Esophagus muscularis mucosa (tissue), 4 donors: ENCODE measurements around the gene MN1. TPM values are rescaled to one million over a fixed set of nuclear protein-coding genes. Genes with fewer than 3 reads are reported as not detected.

Experiments used
- DNase-seq: peaks from one replicate; pipeline ENCODE4 v3.0.0-alpha.2; 2017; ENCODE audit errors: extremely low spot score
- H3K27ac ChIP-seq, 4 donors: fragments of 200-600 bp; sonication (generic); replicated peaks in 1 of 4; 1 replicate in 3 of 4; 2 replicates in 1 of 4; pipeline ENCODE4 v1.5.1; 2016 to 2019; ENCODE audit warnings: mild to moderate bottlenecking in 1 of 4
- H3K27me3 ChIP-seq, 4 donors: fragments of 200-600 bp; sonication (generic); one replicate each; pipeline versions ENCODE4 v1.5.1 to v1.6.0; 2016 to 2019
- H3K36me3 ChIP-seq, 4 donors: fragments of 200-600 bp; sonication (generic); one replicate each; pipeline ENCODE4 v1.5.1; 2016 to 2019
- H3K4me1 ChIP-seq, 4 donors: fragments of 200-600 bp; sonication (generic); one replicate each; pipeline ENCODE4 v1.5.1; 2016 to 2019
- H3K4me3 ChIP-seq, 4 donors: fragments of 200-600 bp; sonication (generic); 1 replicate in 2 of 4; 2 replicates in 2 of 4; pipeline ENCODE4 v1.5.1; 2016 to 2019; ENCODE audit warnings: mild to moderate bottlenecking in 4 of 4, moderate library complexity in 1 of 4
- H3K9me3 ChIP-seq, 4 donors: fragments of 200-600 bp; sonication (generic); 1 replicate in 3 of 4; 2 replicates in 1 of 4; pipeline ENCODE4 v1.5.1; 2016 to 2019
- EP300 ChIP-seq: sonication (generic); formaldehyde crosslinking; IDR thresholded peaks from one replicate; pipeline ENCODE4 v1.6.1; 2017; ENCODE audit warnings: antibody characterized with exemption
- POLR2A ChIP-seq: fragments of 450-650 bp; IDR thresholded peaks from one replicate; pipeline ENCODE4 v1.6.1; 2017; ENCODE audit warnings: antibody characterized with exemption, moderate library complexity, mild to moderate bottlenecking, low read depth
- POLR2AphosphoS5 ChIP-seq, 2 donors: sonication (generic); formaldehyde crosslinking; IDR thresholded peaks; one replicate each; pipeline ENCODE4 v1.6.1; 2017; ENCODE audit warnings: antibody characterized with exemption in 2 of 2
- WGBS: methylation state at CpG from one replicate; pipeline ENCODE4 v1.1.5; 2018; 5-methylcytosine and 5-hydroxymethylcytosine counted together
- intact Hi-C: fragments of 100-400 bp; cut with DNase I; formaldehyde crosslinking; loops from one replicate; pipeline ENCODE4 v1.15.1; 2023
- total RNA-seq, 4 donors: library from RNA; depleted of rRNA; stranded (reverse); fragments of >200 nt; gene quantifications; one replicate each; pipeline versions ENCODE4 v1.1.0 to v1.2.1, GENCODE V29; 2016
- TF ChIP-seq, protein P1 (sequence below), 3 experiments: fragments of 200-600 bp in 2 of 3; fragments of 450-650 bp in 1 of 3; sonication (generic) in 2 of 3; IDR thresholded peaks; one replicate each; pipeline ENCODE4 v1.5.1; 2017 to 2019; ENCODE audit warnings: antibody characterized with exemption in 3 of 3, mild to moderate bottlenecking in 2 of 3, moderate library complexity in 1 of 3

MN1 gene
- total RNA-seq = 10 to 100 TPM; 16.2 to 47.3 (median 29.0) TPM

GRCh38 chr22:27801616-27802345 lies at the start of gene MN1:
MN1 (minus strand) TSS chr22:27801756; CDS start chr22:27800543, 1,213 bp downstream.
- intact Hi-C loops = loop anchor here (5.0 to 10.0 kb wide), 2 partner anchors 607 to 1044 kb away; no protein-coding TSS in a partner anchor
- Histone ChIP-seq H3K9me3 (no peaks in the 10 kb centered on the region), H3K4me3 (peak within 1 kb of the TSS; percentile 88 to 91 (median 90)), H3K4me1 (peaks cover 34 to 74% (median 64%) of the 10 kb centered on the region in 4 donors), H3K27me3 (peaks cover 0 to 18% (median 0%) of the 10 kb centered on the region in 4 donors), H3K36me3 (peaks cover 0 to 5% (median 0%) of the 10 kb centered on the region in 4 donors), H3K27ac (peak within 1 kb of the TSS; percentile 92 to 95 (median 92))
- WGBS = 0% methylated on average over 16 of the region's 59 CpGs
- TF ChIP-seq POLR2AphosphoS5 (IDR thresholded peaks at IDR 0.05) (peak; percentile 57 to 61), POLR2A (no peak), EP300 (no peak)
- TF ChIP-seq, protein P1, sequence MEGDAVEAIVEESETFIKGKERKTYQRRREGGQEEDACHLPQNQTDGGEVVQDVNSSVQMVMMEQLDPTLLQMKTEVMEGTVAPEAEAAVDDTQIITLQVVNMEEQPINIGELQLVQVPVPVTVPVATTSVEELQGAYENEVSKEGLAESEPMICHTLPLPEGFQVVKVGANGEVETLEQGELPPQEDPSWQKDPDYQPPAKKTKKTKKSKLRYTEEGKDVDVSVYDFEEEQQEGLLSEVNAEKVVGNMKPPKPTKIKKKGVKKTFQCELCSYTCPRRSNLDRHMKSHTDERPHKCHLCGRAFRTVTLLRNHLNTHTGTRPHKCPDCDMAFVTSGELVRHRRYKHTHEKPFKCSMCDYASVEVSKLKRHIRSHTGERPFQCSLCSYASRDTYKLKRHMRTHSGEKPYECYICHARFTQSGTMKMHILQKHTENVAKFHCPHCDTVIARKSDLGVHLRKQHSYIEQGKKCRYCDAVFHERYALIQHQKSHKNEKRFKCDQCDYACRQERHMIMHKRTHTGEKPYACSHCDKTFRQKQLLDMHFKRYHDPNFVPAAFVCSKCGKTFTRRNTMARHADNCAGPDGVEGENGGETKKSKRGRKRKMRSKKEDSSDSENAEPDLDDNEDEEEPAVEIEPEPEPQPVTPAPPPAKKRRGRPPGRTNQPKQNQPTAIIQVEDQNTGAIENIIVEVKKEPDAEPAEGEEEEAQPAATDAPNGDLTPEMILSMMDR (IDR thresholded peaks at IDR 0.05) = no peak
- DNase-seq = no peak

DNA sequence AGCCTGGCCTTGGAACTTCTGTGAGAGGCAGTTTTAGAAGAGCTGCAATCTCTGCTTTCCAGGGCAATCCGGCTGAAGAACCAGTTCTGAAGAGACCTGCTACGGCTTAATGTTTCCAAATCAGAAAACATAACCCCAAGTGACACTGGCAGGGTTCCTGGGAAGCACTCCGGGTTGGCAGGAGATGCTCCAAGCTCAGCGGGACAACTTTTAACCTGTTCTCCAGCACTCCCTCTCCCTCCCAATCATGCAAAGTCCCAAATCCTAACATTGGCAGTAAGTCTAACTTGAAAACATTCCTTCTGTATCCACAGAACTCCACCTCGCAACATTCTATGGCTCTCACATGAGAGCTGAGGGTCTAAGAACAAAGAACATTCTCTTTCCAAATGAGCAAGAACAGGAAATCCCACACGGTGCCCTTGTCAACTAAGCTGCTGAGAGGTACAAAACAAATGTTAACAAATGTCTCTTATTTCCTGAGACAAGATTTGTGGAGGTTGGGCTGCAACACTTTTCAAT lies 48.5 kb upstream of the MN1 start:
- 15% methylated on average over 6 of the region's 6 CpGs for WGBS
- DNase-seq = peak; percentile 88
- H3K9me3 ChIP-seq = no peaks in the 10 kb centered on the region
- H3K4me1 ChIP-seq = peaks cover 13 to 45% (median 36%) of the 10 kb centered on the region in 4 donors
- no peaks in the 10 kb centered on the region for H3K27me3 ChIP-seq
- no peak overlapping the region for H3K4me3 ChIP-seq
- H3K36me3 ChIP-seq = peaks cover 13 to 77% (median 53%) of the 10 kb centered on the region in 4 donors
- intact Hi-C loops = no loop called here
- TF ChIP-seq POLR2A (no peak), EP300 (no peak), POLR2AphosphoS5 (IDR thresholded peaks at IDR 0.05) (no peak)
- TF ChIP-seq, protein P1 (IDR thresholded peaks at IDR 0.05) = no peak
- peak overlapping the region; percentile 37 to 63 (median 58) for H3K27ac ChIP-seq

GRCh38 chr22:27848005-27848404 lies 46.4 kb upstream of the MN1 start:
- peaks cover 13 to 62% (median 46%) of the 10 kb centered on the region in 4 donors for H3K36me3 ChIP-seq

GRCh38 chr22:27846910-27847309 lies 45.4 kb upstream of the MN1 start:
- no peak overlapping the region for H3K27ac ChIP-seq
- intact Hi-C loops = no loop called here
- no peaks in the 10 kb centered on the region for H3K27me3 ChIP-seq
- 89% methylated on average over 7 of the region's 9 CpGs for WGBS
- H3K4me1 ChIP-seq = peaks cover 25 to 36% (median 29%) of the 10 kb centered on the region in 4 donors
- TF ChIP-seq POLR2AphosphoS5 (IDR thresholded peaks at IDR 0.05) = no peak
- DNase-seq = no peak
- H3K4me3 ChIP-seq = no peak overlapping the region
- H3K9me3 ChIP-seq = no peaks in the 10 kb centered on the region
- peaks cover 6 to 51% (median 36%) of the 10 kb centered on the region in 4 donors for H3K36me3 ChIP-seq

More at GRCh38 chr22:27848005-27848404, 46.4 kb upstream of the MN1 start:
- Histone ChIP-seq H3K27me3 (no peaks in the 10 kb centered on the region), H3K27ac (no peak overlapping the region), H3K4me1 (peaks cover 14 to 36% (median 29%) of the 10 kb centered on the region in 4 donors), H3K9me3 (no peaks in the 10 kb centered on the region), H3K4me3 (no peak overlapping the region)
- no peak for DNase-seq
- intact Hi-C loops = no loop called here
- no CpG with 5 or more reads among the region's 1 CpG for WGBS
- peak in 1 of 2 donors; percentile 4 for TF ChIP-seq POLR2AphosphoS5 (IDR thresholded peaks at IDR 0.05)
- no peak for TF ChIP-seq POLR2A

- WGBS = 92% methylated on average over 3 of the region's 5 CpGs
- TF ChIP-seq POLR2AphosphoS5 (IDR thresholded peaks at IDR 0.05) (no peak), EP300 (no peak), POLR2A (no peak)
- TF ChIP-seq, protein P1 (IDR thresholded peaks at IDR 0.05) = no peak
- no peak for DNase-seq
- peaks cover 0 to 45% (median 31%) of the 10 kb centered on the region in 4 donors for H3K36me3 ChIP-seq
- no peak overlapping the region for H3K4me3 ChIP-seq
- H3K27ac ChIP-seq = no peak overlapping the region
- H3K27me3 ChIP-seq = no peaks in the 10 kb centered on the region
- intact Hi-C loops = no loop called here
- H3K4me1 ChIP-seq = peaks cover 26 to 36% (median 29%) of the 10 kb centered on the region in 4 donors
- no peaks in the 10 kb centered on the region for H3K9me3 ChIP-seq
Observed at GRCh38 chr22:27846248-27846757, 44.7 kb upstream of the MN1 start.
